ENCODE results near the gene ADGRF5. TPM values are rescaled to one million over a fixed set of nuclear protein-coding genes. Genes with fewer than 3 reads are reported as not detected.
"Not testable (repeated sequence)": the region's sequence is repeated elsewhere in the genome, so short reads cannot be mapped to it uniquely, and the experiment has no call there.

The ADGRF5 gene
- total RNA-seq, 1 donor from 2014 or later, result 0.06 TPM

GRCh38 chr6:46879003-46879402, 42.7 kb downstream of the ADGRF5 start:
- no peak for TF ChIP-seq CTCF (conservative IDR thresholded peaks at IDR 0.05; ENCODE audit: low read depth, low read length)
- no peak overlapping the region for H3K4me3 ChIP-seq (ENCODE audit: low read depth, low read length)
- no peak for DNase-seq (ENCODE audit: low read depth)

DNA sequence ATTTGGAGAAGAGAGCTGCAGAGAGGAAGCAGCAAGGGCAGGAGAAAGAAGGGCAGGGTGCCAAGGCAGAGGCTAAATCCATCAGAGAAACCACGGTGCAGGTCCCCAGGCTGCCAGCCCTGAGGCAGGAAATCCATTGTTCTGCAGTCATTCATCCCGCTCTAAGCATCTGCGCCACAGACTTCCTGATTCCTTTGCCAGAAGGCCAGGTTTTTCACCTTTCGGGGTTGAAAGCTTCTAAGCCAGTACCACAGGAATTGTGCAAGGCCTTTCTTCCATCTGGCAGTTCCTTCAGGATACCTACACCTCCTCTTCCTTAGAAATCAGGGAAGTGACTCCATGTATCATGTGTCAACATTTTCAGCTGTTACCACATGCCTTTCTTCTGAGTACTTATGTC, 45.6 kb downstream of the ADGRF5 start:
- peak; percentile 95 for DNase-seq (ENCODE audit: low read depth)
- TF ChIP-seq CTCF (conservative IDR thresholded peaks at IDR 0.05; ENCODE audit: low read depth, low read length), result no peak

DNA sequence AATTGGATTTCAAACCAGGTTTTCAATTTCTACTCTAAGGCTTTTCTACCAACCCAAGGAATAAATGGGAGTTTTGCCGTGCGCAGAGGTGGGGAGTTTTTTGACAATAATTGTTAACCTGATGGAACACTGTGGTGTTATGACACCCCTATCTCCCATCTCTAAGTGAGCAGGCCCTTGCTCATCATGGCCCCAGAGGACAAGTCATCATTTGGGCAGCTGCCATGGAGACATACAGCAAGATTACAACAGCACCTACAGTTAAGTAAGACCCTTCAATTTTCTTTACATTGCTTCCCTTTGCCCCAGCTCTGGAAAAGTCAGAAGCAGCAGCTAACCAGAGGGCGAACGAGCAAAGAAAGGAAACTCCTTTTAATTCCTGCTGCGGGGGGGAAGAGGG, 54.3 kb downstream of the ADGRF5 start:
- no peak for DNase-seq (ENCODE audit: low read depth)
- TF ChIP-seq CTCF (conservative IDR thresholded peaks at IDR 0.05; ENCODE audit: low read depth, low read length), result no peak
- no peak overlapping the region for H3K4me3 ChIP-seq (ENCODE audit: low read depth, low read length)

More for the DNA sequence above, 45.6 kb downstream of the ADGRF5 start:
- no peak overlapping the region for H3K4me3 ChIP-seq (ENCODE audit: low read depth, low read length)

DNA sequence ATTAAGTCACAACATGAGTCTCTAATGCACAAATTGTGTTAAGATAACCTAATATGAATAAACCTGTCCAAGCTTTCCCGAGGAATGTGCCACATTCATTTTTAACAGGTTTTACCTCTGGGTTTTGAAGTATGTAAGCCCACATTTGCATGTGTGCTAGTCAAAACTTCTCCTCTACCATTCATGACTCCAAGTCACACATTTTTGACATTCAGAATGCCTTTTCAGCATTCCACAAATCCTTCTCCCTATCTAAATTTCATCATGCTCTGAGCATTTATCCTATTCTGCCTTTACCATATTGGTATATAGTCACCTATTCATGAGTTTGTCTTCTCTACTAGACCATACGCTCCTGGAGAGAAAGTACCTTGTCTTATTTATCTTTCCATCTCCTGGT, 56.5 kb downstream of the ADGRF5 start:
- no peak for TF ChIP-seq CTCF (conservative IDR thresholded peaks at IDR 0.05; ENCODE audit: low read depth, low read length)
- no peak overlapping the region for H3K4me3 ChIP-seq (ENCODE audit: low read depth, low read length)
- DNase-seq (ENCODE audit: low read depth), result no peak

DNA sequence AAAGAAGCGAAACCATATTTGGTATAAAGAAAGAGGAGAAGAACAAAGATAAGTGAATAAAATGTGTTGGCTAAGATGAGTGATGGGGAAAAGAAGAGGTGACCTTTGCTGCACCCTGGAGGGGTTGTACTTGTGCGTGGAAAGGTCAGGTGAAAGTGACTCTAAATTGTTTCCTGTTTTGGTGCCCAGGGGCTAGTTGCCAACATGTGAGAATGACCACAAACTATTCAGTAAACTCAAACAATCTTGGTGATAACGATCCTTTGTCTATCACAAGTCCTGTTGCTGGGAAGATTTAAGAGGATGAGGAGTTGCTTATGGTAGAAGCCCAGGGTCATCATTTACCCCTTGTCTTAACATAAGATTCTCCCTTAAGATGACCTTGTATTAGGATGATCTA, 57.9 kb downstream of the ADGRF5 start:
- no peak for DNase-seq (ENCODE audit: low read depth)
- no peak overlapping the region for H3K4me3 ChIP-seq (ENCODE audit: low read depth, low read length)
- no peak for TF ChIP-seq CTCF (conservative IDR thresholded peaks at IDR 0.05; ENCODE audit: low read depth, low read length)

DNA sequence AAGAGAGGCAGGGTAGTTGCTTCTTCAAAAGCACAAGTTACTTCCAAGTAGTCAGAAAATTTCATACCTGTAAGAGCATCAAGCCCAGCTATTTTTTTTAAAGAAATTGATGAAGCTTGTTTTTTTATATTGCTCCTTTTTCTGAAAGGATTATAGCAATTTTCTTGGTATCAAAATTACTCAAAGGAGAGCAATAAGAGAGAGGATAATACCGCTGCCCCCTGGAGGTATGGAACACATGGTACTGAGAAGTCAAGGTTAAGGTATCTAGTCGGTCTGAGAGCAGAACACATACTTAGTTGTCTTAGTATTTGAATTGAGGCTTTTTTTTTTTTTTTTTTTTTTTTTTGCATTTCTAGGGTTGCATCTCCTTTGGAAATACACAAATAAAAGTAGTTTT, 59.4 kb downstream of the ADGRF5 start:
- DNase-seq (ENCODE audit: low read depth), result no peak
- peak; percentile 24 for TF ChIP-seq CTCF (conservative IDR thresholded peaks at IDR 0.05; ENCODE audit: low read depth, low read length)
- H3K4me3 ChIP-seq (ENCODE audit: low read depth, low read length), result no peak overlapping the region

- not testable (repeated sequence) for DNase-seq (ENCODE audit: low read depth); H3K4me3 ChIP-seq (ENCODE audit: low read depth, low read length)
- TF ChIP-seq CTCF (conservative IDR thresholded peaks at IDR 0.05; ENCODE audit: low read depth, low read length), result peak; percentile 74
Observed at GRCh38 chr6:46855966-46856365, 65.8 kb downstream of the ADGRF5 start.

GRCh38 chr6:46851576-46851975, 70.2 kb downstream of the ADGRF5 start:
- not testable (repeated sequence) for H3K4me3 ChIP-seq (ENCODE audit: low read depth, low read length); DNase-seq (ENCODE audit: low read depth)

All from epithelial cell of proximal tubule (primary cell).